Stimulated activated memory B cell treated with anti-CD40 and anti-IgM and Interleukin-4, amounts not matched to agents 10 μg/mL and 1 μg/mL and 100 μg/mL, for 72 hours (primary cell): ENCODE results near the gene GAPVD1.

Experiments used
- ATAC-seq: fragments of 150-1000 bp; cut with Tn5 transposase; 2 replicates; pipeline ENCODE4 v1.10.0; 2021
- H3K27ac Mint-ChIP-seq: one replicate; pipeline ENCODE4 v1.8.0; 2022; ENCODE audit warnings: mild to moderate bottlenecking, mixed read lengths
- H3K27me3 Mint-ChIP-seq: one replicate; pipeline ENCODE4 v1.8.0; 2022; ENCODE audit warnings: mixed read lengths
- H3K36me3 Mint-ChIP-seq: one replicate; pipeline ENCODE4 v1.8.0; 2022; ENCODE audit warnings: mixed read lengths
- H3K4me1 Mint-ChIP-seq: one replicate; pipeline ENCODE4 v1.8.0; 2022; ENCODE audit warnings: mixed read lengths
- H3K4me3 Mint-ChIP-seq: one replicate; pipeline ENCODE4 v1.8.0; 2022; ENCODE audit warnings: mild to moderate bottlenecking, moderate library complexity, mixed read lengths
- H3K9me3 Mint-ChIP-seq: one replicate; pipeline ENCODE4 v1.8.0; 2022; ENCODE audit warnings: mixed read lengths

GAPVD1 gene

GRCh38 chr9:125409637-125410521 is 148.3 kb downstream of the GAPVD1 start:
- Mint-ChIP-seq H3K27me3 (peaks cover 48% of the 10 kb centered on the region), H3K9me3 (peaks cover 5% of the 10 kb centered on the region), H3K27ac (no peak overlapping the region), H3K4me1 (peaks cover 25% of the 10 kb centered on the region), H3K36me3 (no peaks in the 10 kb centered on the region), H3K4me3 (no peak overlapping the region)
- no peak for ATAC-seq

- Mint-ChIP-seq H3K4me3 (no peak overlapping the region), H3K9me3 (peaks cover 5% of the 10 kb centered on the region), H3K27me3 (peaks cover 46% of the 10 kb centered on the region), H3K27ac (no peak overlapping the region), H3K4me1 (peaks cover 25% of the 10 kb centered on the region), H3K36me3 (no peaks in the 10 kb centered on the region)
- ATAC-seq, result no peak
These were observed 148.9 kb downstream of the GAPVD1 start for GRCh38 chr9:125410522-125410894.

- Mint-ChIP-seq H3K27me3 (peaks cover 39% of the 10 kb centered on the region), H3K36me3 (no peaks in the 10 kb centered on the region), H3K27ac (no peak overlapping the region), H3K4me1 (peaks cover 25% of the 10 kb centered on the region), H3K4me3 (no peak overlapping the region), H3K9me3 (peaks cover 5% of the 10 kb centered on the region)
- no peak for ATAC-seq
These were observed 149.6 kb downstream of the GAPVD1 start for GRCh38 chr9:125411171-125411756.

- Mint-ChIP-seq H3K4me1 (peaks cover 24% of the 10 kb centered on the region), H3K9me3 (peaks cover 5% of the 10 kb centered on the region), H3K27ac (no peak overlapping the region), H3K36me3 (no peaks in the 10 kb centered on the region), H3K4me3 (no peak overlapping the region), H3K27me3 (peaks cover 30% of the 10 kb centered on the region)
- no peak for ATAC-seq
These were observed 150.5 kb downstream of the GAPVD1 start for GRCh38 chr9:125412166-125412565.

- Mint-ChIP-seq H3K36me3 (no peaks in the 10 kb centered on the region), H3K4me3 (no peak overlapping the region), H3K4me1 (peaks cover 15% of the 10 kb centered on the region), H3K27ac (no peak overlapping the region), H3K27me3 (peaks cover 20% of the 10 kb centered on the region), H3K9me3 (peaks cover 5% of the 10 kb centered on the region)
- ATAC-seq, result no peak
These were observed 152.0 kb downstream of the GAPVD1 start for GRCh38 chr9:125413579-125413978.

DNA sequence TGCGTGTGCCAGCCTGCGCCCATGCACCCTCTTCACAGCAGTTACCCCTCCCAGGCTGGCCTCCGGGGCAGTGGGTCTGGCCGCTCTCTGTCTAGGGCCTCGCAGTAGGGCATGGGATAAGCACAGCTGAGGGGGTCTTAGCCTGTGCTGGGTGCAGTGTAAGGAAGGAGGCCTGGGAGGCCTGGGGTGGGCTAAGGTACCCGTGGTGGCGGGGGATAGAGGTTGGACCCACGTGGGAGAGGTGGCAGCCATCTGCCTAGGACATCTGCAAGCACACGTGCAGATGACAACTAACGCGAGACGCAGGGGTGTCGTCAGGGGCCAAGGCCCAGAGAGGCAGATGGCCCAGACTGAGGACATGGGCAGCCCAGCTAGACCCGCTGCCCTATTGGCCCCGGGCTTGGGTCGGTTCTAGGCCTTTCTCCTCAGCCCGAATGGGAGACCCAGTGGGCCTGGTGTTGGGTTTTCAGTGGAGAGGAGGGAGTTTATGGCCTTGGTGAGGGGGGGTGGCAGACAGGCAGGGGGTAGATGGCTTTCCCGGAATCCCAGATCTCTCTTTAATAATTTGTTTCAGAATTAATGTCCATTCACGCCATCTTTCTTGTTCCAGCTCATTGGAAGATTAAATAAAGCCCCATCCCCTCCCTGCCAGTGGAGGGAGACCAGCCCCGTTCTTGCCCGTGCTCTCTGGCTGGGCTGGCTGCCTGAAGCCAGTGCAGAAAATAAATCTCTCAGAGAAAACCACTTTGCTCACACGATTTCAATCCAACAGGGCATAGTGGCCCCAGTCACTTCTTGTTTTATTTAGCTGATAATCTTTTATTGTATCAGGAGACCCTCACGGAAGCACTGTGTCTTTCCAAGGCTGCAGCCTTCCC is 154.2 kb downstream of the GAPVD1 start:
- no peak for ATAC-seq
- no peak overlapping the region for H3K27ac Mint-ChIP-seq
- no peaks in the 10 kb centered on the region for H3K36me3 Mint-ChIP-seq
- H3K27me3 Mint-ChIP-seq, result no peaks in the 10 kb centered on the region
- H3K9me3 Mint-ChIP-seq, result no peaks in the 10 kb centered on the region
- no peaks in the 10 kb centered on the region for H3K4me1 Mint-ChIP-seq
- no peak overlapping the region for H3K4me3 Mint-ChIP-seq

GRCh38 chr9:125416517-125416916 is 154.9 kb downstream of the GAPVD1 start:
- no peak for ATAC-seq
- H3K4me3 Mint-ChIP-seq, result no peak overlapping the region
- H3K27ac Mint-ChIP-seq, result no peak overlapping the region
- H3K9me3 Mint-ChIP-seq, result no peaks in the 10 kb centered on the region
- H3K36me3 Mint-ChIP-seq, result no peaks in the 10 kb centered on the region
- H3K4me1 Mint-ChIP-seq, result no peaks in the 10 kb centered on the region
- no peaks in the 10 kb centered on the region for H3K27me3 Mint-ChIP-seq
